OCI-M2 (cell line): Measurements from ENCODE around the gene HSF2BP.
"Not testable (repeated sequence)": the region's sequence is repeated elsewhere in the genome, so short reads cannot be mapped to it uniquely, and the experiment has no call there.

ENCODE experiments used
- DNase-seq: peaks from one replicate; lab custom pipeline; 2025; ENCODE audit not compliant: unreplicated experiment; lab: John Stamatoyannopoulos, UW

Gene HSF2BP

DNA sequence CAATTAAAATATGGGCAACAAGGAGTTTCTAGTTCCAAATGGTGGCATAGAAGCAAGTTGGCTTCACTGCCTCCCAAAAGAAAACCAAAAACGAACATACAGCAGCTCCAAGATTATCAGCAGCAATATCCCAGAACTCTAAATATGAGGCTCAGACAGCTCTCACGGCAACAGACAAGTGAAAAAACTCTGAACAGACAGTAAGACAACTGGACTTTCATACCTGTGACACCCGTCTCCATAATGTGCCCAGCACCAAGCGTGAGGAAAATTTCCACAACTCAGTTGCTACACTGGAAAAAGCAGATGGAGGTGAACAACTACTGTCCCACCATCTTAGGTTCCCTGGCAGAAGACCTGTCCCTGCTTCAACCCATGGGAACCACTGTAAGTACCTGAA is 39.9 kb downstream of the HSF2BP start:
- DNase-seq, result no peak

DNA sequence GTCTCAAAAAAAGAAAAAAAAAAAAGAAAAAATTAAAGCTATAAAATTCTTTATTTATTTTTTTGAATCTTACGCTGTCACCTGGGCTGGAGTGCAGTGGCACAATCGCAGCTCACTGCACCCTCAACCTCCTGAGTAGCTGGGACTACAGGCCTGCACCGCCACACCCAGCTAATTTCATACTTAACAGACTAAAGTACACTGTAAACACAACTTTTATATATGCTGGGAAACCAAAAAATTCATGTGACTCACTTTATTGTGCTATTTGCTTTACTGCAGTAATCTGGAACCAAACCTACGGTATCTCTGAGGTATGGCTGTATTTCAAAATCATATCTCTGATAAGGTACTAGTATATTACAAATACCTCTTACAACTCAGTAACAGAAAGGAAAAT is 40.3 kb downstream of the HSF2BP start:
- DNase-seq, result no peak

DNA sequence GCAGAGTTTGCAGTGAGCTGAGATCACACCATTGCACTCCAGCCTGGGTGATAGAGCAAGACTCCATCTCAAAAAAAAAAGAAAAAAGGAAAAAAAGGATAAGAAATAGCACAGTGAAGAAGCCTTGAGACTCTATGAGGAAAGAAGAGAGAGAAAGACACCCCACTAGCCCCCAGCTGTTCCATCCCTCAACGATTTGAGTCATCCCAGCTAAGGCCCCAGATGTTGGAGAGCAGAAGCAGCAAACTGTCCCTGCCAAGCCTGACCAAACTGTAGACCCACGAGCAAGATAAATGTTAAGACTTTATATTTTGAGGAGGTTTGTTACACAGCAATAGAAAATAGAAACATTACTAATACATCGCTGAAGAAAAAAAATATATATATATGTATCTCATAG is 42.4 kb downstream of the HSF2BP start:
- DNase-seq, result not testable (repeated sequence)

DNA sequence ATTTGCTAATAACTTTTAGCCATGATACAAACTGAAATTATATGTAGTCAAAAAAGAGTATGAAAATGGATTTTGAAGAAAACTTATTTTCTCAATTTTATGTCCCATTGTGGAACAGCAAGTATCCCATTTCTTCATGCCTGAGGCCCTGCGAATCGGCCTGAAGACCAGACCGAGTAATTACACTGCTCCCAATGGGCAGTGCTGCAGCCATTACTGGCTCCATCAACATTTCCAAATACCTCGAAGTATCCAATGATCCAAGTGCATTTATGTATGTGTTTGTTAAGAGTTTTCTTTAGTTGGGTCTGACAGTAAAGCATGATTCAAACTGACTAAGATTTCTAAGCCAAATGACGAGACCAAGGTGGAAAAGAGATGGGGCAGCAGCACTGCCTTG is 44.4 kb downstream of the HSF2BP start:
- no peak for DNase-seq

DNA sequence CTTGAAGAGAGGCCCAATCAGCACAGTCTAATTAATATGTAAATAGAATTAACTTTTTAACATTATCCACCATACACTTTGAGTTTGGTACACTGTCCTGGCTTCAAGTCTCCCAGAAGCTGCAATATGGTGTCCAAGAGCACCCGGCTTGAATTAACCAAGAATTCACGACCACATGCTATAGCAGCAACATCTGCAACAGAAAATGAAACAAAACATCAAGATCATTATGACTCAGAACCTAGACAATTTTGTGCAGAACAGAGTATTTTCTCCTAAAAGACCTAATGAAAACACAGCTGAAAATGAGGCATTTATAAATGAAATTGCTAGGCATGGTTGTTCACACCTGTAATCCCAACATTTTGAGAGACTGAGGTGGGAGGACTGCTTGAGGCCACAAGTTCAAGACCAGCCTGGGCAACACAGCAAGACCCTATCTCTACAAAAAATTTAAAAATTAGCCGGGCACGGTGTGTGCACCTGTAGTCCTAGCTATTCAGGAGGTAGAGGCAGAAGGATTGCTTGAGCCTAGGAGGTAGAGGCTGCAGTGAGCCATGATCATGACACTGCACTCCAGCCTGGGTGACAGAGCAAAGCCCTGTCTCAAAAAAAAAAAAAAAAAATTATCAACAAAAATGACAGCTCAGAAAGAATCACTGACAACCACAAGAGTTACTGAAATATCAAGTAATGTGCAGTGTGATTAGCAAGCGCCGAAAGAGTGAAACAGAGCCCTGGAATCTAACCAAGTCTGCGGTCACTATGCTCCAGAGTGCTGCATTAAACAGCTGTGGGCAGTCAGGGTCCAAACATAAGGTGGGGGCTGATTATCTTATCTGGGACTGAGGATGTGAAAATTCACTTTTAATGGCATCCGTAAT is 45.3 kb downstream of the HSF2BP start:
- no peak for DNase-seq

DNA sequence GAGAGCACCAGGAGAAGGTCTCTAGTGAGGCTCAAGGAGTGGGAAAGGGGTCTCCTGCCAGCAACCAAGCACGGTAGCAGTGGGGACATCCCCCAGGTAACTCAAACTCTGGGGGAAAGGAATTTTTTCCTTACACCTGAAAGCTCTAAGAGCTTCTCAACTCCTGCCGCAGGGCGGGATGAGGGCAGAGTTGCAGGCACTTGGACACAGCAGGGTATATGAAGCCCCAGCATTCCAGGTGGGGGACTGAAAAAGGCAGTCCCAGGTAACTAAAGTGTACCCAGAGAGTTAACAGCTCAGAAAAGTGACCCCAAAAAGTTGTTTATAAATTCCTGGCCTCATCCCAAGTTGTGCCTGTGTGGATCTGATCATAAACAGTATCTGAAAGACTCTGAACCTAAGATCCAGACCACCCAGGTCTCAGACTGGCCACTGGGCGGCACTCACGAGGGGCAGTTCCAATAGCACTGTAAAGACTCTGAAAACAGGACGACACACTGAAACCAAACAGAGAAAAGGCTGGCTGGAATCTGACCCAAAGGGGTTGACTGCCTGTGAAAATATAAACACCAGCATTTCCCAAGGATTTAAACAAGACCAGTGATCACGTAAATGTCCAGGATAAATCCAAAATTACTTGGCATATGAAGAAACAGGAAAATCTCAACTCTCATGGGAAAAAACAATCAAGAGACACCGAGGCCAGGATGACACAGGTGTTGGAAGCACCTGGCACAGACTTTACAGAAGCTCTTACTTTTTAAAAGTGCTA is 47.5 kb downstream of the HSF2BP start:
- peak; percentile 92 for DNase-seq

DNA sequence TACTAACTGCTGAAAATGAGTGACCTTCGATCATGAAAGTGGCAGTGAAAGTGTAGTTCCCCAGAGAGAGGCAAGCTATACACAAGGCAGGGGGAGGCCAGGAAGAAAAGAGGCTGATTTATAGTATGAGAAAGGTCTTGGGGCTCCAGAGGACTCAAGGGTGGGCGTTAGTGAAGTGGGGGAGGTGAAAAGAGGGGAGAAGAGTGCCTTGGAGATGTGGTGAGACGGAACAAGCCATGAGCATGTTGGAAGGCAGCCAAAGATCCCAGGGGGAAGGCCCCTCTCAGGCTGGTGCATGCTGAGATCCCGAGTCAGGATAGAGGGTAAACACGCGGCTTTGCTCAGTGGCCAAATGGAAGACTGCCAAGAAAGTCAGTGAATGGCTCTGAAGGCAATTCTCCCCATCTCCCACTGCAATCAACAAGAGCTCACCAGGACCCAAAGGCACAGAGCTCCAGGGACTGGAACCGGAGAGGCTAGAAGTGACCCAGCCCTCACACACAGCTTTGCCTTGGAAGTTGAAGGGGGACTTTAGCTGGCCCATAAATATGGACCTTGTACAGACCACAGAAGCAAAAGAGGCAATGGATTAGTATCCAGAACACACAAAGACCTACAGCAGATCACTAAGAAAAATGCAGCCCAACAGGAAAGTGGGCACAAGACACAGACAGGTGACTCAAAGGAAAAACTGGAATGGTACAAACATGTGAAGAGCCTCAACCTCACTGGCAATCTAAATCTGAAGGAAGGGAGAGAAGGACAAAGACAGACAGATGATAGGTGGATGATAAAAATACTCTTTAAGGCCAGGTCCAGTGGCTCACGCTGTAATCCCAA is 49.6 kb downstream of the HSF2BP start:
- DNase-seq, result no peak

DNA sequence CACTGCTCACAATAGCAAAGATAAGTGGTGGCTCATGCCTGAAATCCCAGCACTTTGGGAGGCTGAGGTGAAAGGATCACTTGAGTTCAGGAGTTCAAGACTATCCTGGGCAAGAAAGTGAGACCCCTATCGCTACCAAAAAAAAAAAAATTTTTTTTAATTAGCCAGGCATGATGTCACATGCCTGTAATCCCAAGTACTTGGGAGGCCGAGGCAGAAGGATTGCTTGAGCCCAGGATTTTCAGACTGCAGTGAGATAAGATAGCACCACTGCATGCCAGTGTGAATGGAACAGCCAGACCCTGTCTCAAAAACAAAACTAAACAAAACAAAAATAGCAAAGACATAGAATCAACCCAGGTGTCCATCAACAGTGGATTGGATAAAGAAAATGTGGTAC is 50.6 kb downstream of the HSF2BP start:
- DNase-seq, result no peak

DNA sequence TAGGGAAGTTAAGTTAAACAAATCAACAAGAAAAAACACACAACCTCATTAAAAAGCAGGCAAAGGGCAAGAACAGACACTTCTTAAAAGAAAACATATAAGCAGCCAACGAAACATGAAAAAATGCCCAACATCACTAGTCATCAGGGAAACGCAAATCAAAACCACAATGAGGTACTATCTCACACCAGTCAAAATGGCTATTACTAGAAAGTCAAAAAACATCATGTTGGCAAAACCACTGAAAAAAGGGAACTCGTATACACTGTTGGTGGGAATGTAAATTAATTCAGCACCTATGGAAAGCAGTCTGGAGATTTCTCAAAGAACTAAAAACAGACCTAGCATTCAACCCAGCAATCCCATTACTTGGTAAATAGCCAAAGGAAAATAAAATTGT is 51.1 kb downstream of the HSF2BP start:
- DNase-seq, result no peak

DNA sequence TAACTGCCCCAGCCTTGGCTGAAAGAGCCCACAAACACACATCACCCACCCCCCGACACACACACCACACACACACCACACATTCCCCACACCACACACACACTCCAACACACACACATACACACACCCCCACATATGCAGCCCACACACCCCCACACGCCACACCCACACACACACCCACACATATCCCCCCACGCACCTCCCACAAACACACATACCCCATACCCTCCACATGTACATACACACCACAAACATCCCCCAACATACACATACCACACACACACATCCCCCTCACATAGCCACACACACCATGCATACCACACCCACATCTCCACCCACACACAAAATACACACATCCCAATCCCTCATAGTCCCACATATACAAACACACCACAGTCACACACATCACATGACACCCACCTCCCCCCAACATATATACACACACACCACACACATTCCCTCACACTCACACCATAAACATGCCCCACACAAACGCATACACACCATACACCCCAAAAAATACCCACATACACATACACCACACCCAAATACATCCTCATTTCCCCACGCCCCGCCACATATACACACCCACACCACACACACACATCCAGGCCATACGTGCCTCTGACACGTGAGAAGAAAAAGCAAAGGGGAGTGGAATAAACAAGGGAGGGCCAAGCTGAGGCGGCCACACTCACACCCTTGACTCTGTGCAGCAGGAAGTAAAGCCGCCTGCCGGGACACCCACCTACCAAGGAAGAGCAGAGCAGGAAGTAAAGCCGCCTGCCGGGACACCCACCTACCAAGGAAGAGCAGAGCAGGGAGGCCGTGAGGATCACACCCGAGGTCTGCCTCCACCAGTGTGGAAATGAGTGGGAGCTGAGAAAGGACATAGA is 53.7 kb downstream of the HSF2BP start:
- no peak for DNase-seq

DNA sequence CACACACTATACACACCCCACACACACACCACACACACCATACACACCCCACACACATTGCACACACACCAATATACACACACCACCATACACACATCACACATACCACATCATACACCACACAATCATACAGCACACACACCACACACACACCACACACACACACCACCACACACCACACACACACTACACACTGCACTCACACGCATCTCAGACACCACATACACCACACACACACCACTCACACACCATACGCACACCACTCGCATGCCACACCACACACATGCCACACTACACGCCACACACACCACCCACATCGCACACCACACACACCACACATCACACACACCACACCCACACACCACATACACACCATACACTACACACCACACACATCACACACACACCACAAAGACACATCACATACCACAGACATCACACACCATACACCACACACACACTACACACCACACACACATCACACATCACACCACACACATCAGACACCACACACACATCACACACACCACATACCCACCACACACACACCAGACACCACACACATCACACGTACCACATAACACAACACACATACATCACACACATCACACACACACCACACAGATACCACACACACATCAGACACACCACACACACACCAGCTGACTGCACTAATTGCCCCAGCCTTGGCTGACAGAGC is 54.6 kb downstream of the HSF2BP start:
- DNase-seq, result no peak

DNA sequence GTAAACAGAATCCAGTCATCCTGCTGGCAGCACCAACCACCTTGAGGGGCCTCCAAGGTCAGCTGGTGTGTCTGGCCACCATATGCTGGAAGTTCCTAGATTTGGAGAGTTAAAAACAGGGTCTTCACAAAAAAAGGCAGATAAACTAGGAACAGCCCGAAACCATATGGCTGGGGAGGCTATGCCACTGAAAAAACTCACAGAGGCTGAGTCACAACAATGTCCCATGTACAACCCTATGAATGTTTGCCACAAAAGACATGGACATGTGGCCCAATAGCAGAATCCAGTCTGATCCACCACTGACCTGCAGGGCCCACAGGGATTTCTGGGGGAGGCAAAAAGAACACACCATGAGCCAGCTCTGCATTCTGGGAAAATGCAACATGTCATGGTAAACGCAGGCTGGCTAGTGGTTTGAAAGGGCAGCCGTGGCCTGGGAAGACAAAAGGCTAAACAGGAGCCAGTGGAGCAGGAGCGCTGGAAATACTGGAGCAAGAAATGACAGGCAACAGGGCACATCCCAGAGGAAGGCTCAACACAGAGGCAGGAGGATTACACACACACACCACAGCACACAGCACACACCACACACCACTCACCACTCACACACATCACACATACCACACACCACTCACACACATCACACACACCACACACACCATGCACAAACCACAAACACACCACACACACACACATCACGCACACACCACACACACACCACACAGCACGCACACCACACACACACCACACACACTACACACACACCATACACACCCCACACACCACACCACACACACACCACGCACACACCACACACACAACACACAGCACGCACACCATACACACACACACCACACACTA is 55.4 kb downstream of the HSF2BP start:
- no peak for DNase-seq

DNA sequence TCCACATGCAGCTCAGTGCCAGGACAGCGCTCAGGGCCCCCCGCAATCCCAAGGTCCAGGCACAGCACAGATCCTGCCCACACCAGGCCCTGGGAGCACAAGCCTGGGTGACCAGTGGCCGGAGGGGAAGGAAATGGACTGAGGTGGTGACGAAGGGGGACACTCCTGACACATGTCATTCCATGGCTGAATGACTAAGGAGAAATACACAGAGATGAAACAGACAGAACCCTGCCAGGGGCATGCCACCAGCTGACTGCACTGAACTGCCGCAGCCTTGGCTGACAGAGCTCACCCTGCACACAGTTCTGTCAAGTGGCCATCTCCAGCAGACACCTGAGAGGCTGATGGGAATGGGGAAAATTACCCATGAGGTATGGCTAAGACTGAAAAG is 56.1 kb downstream of the HSF2BP start:
- no peak for DNase-seq

DNA sequence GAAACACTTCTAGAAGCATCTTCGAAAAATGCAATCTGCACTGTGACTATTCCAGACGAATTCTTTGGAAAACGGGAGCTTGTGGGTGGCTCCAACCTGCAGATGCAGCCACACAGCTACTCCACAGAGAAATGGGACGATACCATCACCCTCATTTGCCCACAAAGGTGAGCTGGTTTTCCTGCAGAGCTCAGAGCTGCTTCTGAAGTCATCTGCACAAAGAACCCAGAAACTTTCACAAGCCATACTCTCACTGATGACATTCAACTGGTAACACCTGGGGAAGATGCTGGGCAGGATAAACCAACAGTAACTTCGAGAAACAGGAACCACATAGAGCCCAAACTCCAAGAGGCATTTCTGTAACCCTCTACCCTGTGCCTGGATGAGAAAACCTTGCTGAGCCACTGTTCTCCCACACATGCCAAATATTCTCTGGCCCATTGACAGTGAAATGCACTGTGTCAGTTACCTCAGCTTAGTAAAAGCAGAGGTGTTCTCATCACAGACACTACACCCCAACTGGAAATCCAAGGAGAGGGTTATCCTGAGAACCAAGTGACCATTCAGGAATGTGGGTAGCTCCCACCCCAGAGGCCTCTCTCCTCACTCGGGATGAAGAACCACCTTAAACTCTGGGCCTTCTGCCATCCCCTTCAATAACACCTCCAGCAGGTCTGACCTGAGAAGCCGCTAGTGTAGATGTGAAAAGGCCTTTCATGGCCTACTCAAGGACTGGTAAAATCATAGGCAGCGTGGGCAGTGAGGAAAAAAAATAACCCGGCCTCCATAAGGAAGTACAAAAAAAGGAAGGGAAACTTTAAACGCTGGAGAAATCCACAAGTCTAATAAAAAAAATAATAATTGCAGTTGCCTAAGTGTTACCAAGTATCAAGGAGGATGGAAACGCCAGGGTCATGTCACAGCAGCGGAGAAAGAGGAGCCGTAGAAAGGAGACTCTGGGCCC is 56.7 kb downstream of the HSF2BP start:
- no peak for DNase-seq

DNA sequence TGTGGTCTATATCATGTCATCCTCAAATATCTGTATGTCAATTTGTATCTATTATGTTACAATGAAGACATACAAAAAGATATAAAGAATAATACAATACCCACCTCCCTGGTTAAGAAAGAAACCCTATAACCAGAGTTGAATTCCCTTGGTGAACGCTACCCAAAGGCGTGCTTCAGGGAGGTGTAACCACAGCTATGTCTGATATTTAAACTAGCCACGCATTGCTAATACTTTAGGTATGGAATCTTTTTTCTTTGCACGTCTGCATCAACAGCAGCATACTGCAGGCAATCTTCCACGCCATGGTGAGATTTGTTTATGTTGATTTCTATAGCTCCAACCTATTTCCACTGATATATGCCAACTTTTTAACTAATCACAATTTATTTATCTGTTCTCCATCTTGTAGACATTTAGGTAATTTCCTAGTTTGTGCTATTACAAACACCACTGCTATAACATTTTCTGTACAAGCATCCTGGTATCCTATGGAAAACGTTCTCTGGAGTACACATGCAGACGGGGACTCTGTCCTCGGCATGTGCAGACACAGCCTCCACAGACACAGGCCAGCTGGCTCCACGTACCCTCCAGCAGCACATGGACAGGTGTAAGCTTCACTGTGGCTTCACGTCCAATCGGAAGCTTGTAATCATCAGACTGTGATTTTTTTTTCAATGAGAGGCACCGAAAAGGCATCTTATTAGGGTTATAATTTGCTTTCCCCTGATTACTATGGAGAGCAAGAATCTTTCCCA is 58.5 kb downstream of the HSF2BP start:
- DNase-seq, result no peak

DNA sequence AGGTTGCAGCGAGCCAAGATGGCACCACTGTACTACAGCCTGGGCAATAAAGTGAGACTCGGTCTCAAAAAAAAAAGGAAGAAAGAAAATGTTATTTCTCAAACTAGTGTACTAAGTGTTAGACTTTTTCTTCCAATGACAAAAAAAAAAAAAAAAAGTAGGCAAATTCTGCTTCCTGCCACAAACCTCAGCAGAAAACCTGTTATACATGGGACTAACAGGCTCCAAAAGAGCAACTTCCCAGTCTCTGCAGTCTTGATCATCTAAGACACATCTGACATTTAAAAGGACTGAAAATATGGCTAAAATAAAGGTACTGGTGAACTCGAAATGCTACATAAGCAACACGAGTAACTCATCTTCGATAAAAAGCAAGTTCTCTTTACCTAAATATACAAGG is 59.6 kb downstream of the HSF2BP start:
- no peak for DNase-seq
